Activated naive CD8-positive, alpha-beta T cell treated with anti-CD3 and anti-CD28 coated beads, Interleukin-2, amount 50 U/mL, for 24 hours (primary cell): ENCODE results near the gene IFNA7.
A peak's percentile ranks its signal among the peaks of the same experiment; 100 is the strongest.
"Not testable (repeated sequence)": the region's sequence is repeated elsewhere in the genome, so short reads cannot be mapped to it uniquely, and the experiment has no call there.

Experiments used
- ATAC-seq: fragments of 150-1000 bp; cut with Tn5 transposase; one replicate; pipeline ENCODE4 v1.10.0; 2021
- DNase-seq: peaks from one replicate; pipeline ENCODE4 v3.0.0; 2021
- H3K27ac Mint-ChIP-seq: one replicate; pipeline ENCODE4 v1.8.0; 2021; ENCODE audit warnings: mild to moderate bottlenecking, mixed read lengths
- H3K27me3 Mint-ChIP-seq: one replicate; pipeline ENCODE4 v1.8.0; 2021; ENCODE audit warnings: mixed read lengths
- H3K36me3 Mint-ChIP-seq: one replicate; pipeline ENCODE4 v1.8.0; 2021; ENCODE audit warnings: low read depth, mixed read lengths
- H3K4me1 Mint-ChIP-seq: one replicate; pipeline ENCODE4 v1.8.0; 2021; ENCODE audit warnings: mixed read lengths
- H3K4me3 Mint-ChIP-seq: one replicate; pipeline ENCODE4 v1.8.0; 2021; ENCODE audit warnings: mild to moderate bottlenecking, moderate library complexity, mixed read lengths
- H3K9me3 Mint-ChIP-seq: one replicate; pipeline ENCODE4 v1.8.0; 2021; ENCODE audit warnings: mixed read lengths

IFNA7 gene

GRCh38 chr9:21202105-21202504, at the start of gene IFNA7:
TSS of gene IFNA7 (minus strand) at chr9:21202205. CDS start at chr9:21202165, 40 bp downstream.
- Mint-ChIP-seq H3K27me3 (peaks cover 13% of the 10 kb centered on the region), H3K4me1 (peaks cover 13% of the 10 kb centered on the region)
- not testable (repeated sequence) for H3K27ac Mint-ChIP-seq, ATAC-seq, DNase-seq, H3K9me3 Mint-ChIP-seq, H3K36me3 Mint-ChIP-seq, H3K4me3 Mint-ChIP-seq

DNA sequence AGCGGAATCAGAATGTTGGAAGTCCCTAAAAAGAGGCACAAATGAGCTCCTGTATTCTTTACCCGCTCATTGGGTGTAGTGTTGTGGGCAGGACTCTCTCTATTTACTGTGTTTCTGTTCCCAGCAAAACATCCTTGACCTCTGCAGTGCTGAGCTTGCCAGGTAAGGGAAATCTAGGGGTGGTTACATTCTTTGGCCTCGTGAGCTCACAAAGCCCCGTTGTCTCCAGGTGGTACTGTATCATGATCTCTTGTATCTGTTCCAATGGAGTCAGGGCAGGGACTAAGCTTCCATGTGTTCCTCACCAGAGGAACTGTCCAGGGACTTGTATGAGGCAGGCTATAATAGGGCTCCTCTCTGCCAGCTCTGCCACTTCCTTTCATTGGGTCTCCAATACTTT, 49.6 kb upstream of the IFNA7 start:
- Mint-ChIP-seq H3K9me3 (no peaks in the 10 kb centered on the region), H3K27me3 (peaks cover 7% of the 10 kb centered on the region), H3K27ac (no peak overlapping the region), H3K4me3 (no peak overlapping the region), H3K4me1 (peaks cover 4% of the 10 kb centered on the region), H3K36me3 (no peaks in the 10 kb centered on the region)
- DNase-seq (no peak), ATAC-seq (no peak)

DNA sequence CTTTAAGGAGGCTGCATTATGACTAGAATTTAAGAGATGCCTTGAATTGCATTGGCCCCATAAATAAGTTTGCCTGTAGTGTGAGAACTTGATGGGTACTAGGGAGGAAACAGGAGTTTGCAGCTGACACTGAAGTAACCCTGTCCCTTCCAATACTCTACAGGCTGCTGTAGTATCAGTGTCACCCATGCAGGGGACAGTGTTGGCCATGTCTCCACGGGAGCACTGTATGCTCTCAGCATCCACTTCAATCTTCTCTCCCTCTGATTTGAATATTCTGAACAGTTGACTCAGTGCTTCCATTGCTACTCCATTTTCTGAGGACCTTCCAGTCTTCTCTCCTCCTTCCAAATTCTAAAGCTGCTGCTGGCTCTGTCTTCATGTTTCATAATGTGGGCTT, 49.2 kb upstream of the IFNA7 start:
- peaks cover 7% of the 10 kb centered on the region for H3K27me3 Mint-ChIP-seq
- no peaks in the 10 kb centered on the region for H3K36me3 Mint-ChIP-seq
- H3K4me1 Mint-ChIP-seq: peaks cover 4% of the 10 kb centered on the region
- no peak overlapping the region for H3K27ac Mint-ChIP-seq
- H3K9me3 Mint-ChIP-seq: no peaks in the 10 kb centered on the region
- DNase-seq: no peak
- peak; percentile 33 for ATAC-seq
- H3K4me3 Mint-ChIP-seq: no peak overlapping the region

DNA sequence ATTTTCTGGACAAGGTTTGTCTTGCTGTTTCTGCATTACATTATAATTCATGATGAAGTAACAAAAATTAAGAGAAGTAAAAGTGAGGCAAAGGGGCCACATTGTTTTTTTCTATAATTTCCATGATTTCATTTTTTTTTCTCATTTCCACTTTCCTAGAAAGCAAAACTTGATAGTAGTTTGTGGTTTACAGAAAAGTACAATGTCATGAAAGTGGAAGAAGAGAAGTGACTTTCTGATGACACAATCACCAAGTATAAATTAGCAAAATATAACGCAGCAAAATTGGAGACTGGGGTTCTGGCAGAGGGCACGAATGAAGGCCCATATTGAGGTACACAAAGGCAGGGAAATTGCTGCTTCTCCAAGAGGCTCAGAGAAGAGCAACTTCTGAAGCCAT, 42.8 kb upstream of the IFNA7 start:
- ATAC-seq (no peak), DNase-seq (no peak)
- Mint-ChIP-seq H3K36me3 (no peaks in the 10 kb centered on the region), H3K4me3 (no peak overlapping the region), H3K27ac (no peak overlapping the region), H3K9me3 (no peaks in the 10 kb centered on the region), H3K27me3 (peaks cover 8% of the 10 kb centered on the region), H3K4me1 (peaks cover 2% of the 10 kb centered on the region)

DNA sequence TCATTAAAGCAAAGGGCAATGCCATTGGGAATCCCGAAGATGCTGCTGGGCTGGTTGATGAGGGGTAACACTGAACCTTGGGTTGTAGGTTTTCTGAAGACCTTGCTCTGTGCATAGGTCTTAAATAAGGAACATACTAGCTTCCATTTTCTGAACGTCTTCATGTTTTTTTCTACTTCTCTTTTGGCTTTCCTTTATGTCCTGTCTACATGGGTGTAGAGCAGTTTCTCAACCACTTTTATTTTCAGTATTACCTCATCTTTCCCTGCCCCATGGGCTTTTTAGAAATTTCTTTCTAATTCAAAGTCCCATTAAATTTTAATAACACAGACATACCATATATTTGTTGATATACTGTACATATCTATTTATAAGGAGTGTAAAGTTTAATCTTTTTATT, 37.9 kb upstream of the IFNA7 start, which contains the start of gene IFNA14:
Gene IFNA14, minus strand, starts transcription at position 95 of the 400 bp plus-strand sequence. Its CDS starts 70 bp downstream, at position 25.
- Mint-ChIP-seq H3K27me3 (peaks cover 9% of the 10 kb centered on the region), H3K4me1 (peaks cover 6% of the 10 kb centered on the region), H3K4me3 (no peak within 1 kb of the TSS), H3K36me3 (no peaks in the 10 kb centered on the region), H3K27ac (no peak within 1 kb of the TSS), H3K9me3 (no peaks in the 10 kb centered on the region)
- no peak for ATAC-seq
- DNase-seq: no peak

GRCh38 chr9:21236360-21236714, 34.3 kb upstream of the IFNA7 start:
- H3K4me1 Mint-ChIP-seq, H3K27ac Mint-ChIP-seq, H3K36me3 Mint-ChIP-seq, H3K27me3 Mint-ChIP-seq, ATAC-seq, H3K9me3 Mint-ChIP-seq, H3K4me3 Mint-ChIP-seq, DNase-seq: not testable (repeated sequence)

DNA sequence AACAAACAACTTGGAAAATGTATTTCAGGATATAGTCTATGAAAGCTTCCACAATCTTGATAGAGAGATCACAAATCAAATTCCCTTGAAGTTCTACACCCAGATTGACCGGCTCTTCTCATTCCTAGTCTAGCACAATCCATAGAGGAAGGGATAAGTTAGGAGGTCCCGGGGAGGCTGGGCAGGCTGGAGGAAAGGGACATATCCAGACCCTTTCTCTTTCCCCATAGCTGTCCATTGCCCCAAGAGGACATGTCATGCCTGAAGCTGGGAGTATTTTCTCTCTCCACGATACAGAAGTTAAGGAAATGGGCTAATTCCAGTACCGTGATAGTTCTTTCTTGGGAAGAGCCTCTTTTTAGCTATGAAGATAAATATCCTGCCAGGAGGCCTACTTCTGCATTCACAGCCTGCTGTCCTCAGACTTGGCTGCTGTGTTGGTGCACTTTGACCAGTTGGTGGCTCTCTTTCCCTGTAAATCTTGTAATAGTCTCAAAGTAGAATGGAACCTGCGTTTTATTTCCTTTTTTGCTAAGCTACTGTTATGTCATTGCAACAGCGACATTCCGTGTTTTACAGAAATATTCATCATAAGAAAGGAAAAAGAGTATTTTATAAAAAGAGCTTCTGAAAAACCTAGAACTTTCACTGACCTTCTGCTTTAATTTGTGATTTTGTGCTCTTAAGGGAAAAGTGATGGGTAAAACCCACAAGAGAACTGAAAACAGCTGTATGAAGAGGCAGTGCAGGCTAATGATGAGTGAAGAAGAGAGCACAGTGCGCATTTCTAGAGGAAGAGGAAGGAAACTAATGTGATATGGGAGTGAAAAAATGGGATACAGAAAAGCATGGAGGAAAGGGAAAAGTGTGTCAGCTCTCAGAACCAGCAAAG, 33.7 kb upstream of the IFNA7 start:
- H3K4me3 Mint-ChIP-seq, H3K4me1 Mint-ChIP-seq, H3K27me3 Mint-ChIP-seq, H3K27ac Mint-ChIP-seq, H3K9me3 Mint-ChIP-seq, H3K36me3 Mint-ChIP-seq: not testable (repeated sequence)
- peak; percentile 65 for ATAC-seq
- DNase-seq: peak; percentile 10

DNA sequence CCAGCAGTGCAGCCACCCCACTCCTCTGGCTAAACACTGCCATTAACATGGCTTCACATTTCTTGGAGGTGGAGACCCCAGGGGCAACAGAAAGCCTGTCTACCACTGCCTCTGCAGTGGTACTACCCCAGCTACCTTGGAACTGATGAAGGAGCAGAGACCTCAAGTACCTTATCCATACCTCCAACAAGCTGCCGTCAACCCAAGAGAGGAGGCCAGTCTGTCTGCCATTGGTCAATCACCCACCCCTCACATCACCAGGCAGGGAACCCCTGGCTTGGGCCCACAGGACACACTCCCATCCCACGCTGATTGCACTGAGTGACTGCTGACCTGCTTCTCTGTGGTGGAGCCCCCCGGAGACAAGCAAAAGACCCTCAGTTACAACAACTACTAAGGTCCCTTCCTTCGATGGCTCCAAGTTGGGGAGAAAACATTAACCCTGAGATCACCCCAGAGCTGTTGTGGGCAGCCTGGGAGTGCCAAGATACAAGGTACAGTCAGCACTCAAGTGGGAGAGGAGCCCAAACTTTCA, 32.2 kb upstream of the IFNA7 start:
- Mint-ChIP-seq H3K27me3 (peaks cover 3% of the 10 kb centered on the region), H3K4me1 (peaks cover 4% of the 10 kb centered on the region), H3K27ac (no peak overlapping the region), H3K9me3 (no peaks in the 10 kb centered on the region), H3K4me3 (no peak overlapping the region), H3K36me3 (no peaks in the 10 kb centered on the region)
- DNase-seq (no peak), ATAC-seq (no peak)

- Mint-ChIP-seq H3K4me1 (peaks cover 4% of the 10 kb centered on the region), H3K27ac (no peak overlapping the region), H3K36me3 (no peaks in the 10 kb centered on the region), H3K27me3 (peaks cover 3% of the 10 kb centered on the region), H3K4me3 (no peak overlapping the region), H3K9me3 (no peaks in the 10 kb centered on the region)
- DNase-seq: no peak
- no peak for ATAC-seq
These were observed 31.3 kb upstream of the IFNA7 start for GRCh38 chr9:21233258-21233657.

DNA sequence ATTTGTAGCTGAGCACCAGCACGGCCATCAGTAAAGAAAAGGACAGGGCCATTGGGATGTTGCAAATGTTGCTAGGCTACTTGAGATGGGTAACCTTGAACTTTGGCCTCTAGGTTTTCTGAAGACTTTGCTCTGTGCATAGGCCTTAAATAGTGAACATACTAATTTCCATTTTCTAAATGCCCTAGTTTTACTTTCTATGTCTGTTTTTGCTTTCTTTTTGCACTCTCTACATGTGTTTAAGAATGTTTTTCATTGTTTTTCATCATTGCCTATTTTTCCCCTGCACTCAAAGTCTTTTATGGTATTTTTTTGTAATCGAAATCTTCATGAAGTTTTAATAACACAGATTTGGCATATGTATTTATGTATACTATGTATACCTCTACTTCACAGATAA, 26.1 kb upstream of the IFNA7 start, which contains the start of gene IFNA17:
Gene IFNA17, minus strand, starts transcription at position 101 of the 400 bp plus-strand sequence. Its CDS starts 49 bp downstream, at position 52.
- ATAC-seq: no peak
- no peaks in the 10 kb centered on the region for H3K4me1 Mint-ChIP-seq
- H3K27ac Mint-ChIP-seq: no peak within 1 kb of the TSS
- no peaks in the 10 kb centered on the region for H3K27me3 Mint-ChIP-seq
- no peak for DNase-seq
- H3K9me3 Mint-ChIP-seq: no peaks in the 10 kb centered on the region
- no peak within 1 kb of the TSS for H3K4me3 Mint-ChIP-seq
- no peaks in the 10 kb centered on the region for H3K36me3 Mint-ChIP-seq

- not testable (repeated sequence) for H3K4me3 Mint-ChIP-seq, DNase-seq, H3K4me1 Mint-ChIP-seq, H3K27ac Mint-ChIP-seq, ATAC-seq, H3K36me3 Mint-ChIP-seq, H3K9me3 Mint-ChIP-seq
- H3K27me3 Mint-ChIP-seq: peaks cover 25% of the 10 kb centered on the region
These were observed 15.2 kb upstream of the IFNA7 start, which contains the start of gene IFNA16 for GRCh38 chr9:21217211-21217610. TSS of gene IFNA16 (minus strand) at chr9:21217311. CDS start at chr9:21217305, 6 bp downstream.

DNA sequence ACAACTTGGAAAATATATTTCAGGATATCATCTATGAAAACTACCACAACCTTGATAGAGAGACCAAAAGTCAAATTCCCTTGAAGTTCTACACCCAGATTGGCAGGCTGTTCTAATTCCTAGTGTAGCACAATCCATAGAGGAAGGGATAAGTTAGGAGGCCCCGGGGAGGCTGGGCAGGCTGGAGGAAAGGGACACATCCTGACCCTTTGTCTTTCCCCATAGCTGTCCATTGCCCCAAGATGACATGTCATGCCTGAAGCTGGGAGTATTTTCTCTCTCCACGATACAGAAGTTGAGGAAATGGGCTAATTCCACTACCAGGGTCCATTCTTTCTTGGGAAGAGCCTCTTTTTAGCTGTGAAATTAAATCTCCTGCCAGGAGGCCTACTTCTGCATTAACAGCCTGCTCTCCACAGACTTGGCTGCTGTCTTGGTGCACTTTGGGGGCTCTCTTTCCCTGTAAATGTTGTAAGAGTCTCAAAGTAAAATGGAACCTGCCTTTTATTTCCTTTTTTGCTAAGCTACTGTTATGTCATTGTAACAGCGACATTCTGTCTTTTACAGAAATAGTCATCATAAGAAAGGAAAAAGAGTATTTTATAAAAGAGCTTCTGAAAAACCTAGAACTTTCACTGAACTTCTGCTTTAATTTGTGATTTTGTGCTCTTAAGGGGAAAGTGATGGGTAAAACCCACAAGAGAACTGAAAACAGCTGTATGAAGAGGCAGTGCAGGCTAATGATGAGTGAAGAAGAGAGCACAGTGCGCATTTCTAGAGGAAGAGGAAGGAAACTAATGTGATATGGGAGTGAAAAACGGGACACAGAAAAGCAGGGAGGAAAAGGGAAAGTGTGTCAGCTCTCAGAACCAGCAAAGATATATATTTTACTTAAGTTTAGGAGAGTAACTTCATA, 11.7 kb upstream of the IFNA7 start:
- peak overlapping the region; percentile 11 for H3K4me3 Mint-ChIP-seq
- not testable (repeated sequence) for H3K27ac Mint-ChIP-seq, H3K9me3 Mint-ChIP-seq, H3K36me3 Mint-ChIP-seq, H3K4me1 Mint-ChIP-seq, ATAC-seq, DNase-seq
- H3K27me3 Mint-ChIP-seq: peaks cover 11% of the 10 kb centered on the region

DNA sequence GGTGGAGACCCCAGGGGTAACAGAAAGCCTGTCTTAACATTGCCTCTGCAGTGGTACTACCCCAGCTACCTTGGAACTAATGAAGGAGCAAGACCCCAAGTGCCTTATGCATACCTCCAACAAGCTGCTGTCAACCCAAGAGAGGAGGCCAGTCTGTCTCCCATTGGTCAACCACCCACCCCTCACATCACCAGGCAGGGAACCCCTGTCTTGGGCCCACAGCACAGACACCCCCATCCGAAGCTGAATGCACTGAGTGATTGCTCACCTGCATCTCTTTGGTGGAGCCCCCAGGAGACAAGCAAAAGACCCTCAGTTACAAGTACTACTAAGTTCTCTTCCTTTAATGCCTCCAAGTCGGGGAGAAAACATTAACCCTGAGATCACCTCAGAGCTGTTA, 10.2 kb upstream of the IFNA7 start:
- H3K36me3 Mint-ChIP-seq, H3K27me3 Mint-ChIP-seq, ATAC-seq, H3K4me1 Mint-ChIP-seq, DNase-seq, H3K27ac Mint-ChIP-seq, H3K9me3 Mint-ChIP-seq, H3K4me3 Mint-ChIP-seq: not testable (repeated sequence)

DNA sequence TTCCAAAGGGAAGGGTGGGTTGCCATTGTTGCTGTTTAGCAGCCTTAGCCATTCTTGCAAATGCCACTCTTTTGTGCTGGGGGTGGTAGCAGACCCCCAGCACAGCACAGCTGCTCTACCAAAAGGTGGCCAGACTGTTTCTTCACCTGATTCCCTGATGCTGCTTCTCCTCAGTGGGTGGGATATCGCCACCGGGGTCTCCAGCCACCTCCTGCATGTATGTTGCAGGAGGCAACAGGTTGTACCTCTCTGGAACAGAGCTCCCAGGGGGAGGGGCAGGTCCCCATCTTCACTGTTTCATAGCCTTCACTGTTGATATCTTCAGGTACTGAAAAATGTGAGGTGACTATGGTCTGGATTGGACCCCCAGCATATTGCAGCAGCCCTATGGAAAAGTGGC, 8.8 kb upstream of the IFNA7 start:
- H3K9me3 Mint-ChIP-seq, H3K4me3 Mint-ChIP-seq, H3K27me3 Mint-ChIP-seq, H3K36me3 Mint-ChIP-seq, DNase-seq, H3K27ac Mint-ChIP-seq, ATAC-seq, H3K4me1 Mint-ChIP-seq: not testable (repeated sequence)
